ENCODE measurements around the gene TAF10.

GRCh38 chr11:6631361-6631890 lies 19.4 kb upstream of the TAF10 start:
- TF ChIP-seq ELF4 (IDR thresholded peaks at IDR 0.05): no peak
- TF ChIP-seq SUZ12 (IDR thresholded peaks at IDR 0.05): no peak
- no peak for TF ChIP-seq LEF1 (IDR thresholded peaks at IDR 0.05; ENCODE audit: borderline replicate concordance)
- TF ChIP-seq BHLHE40 (IDR thresholded peaks at IDR 0.05; ENCODE audit: borderline replicate concordance): no peak
- TF ChIP-seq SP1 (IDR thresholded peaks at IDR 0.05): no peak
- no peak for TF ChIP-seq FOXM1 (IDR thresholded peaks at IDR 0.05; ENCODE audit: borderline replicate concordance)
- TF ChIP-seq CTBP1 (IDR thresholded peaks at IDR 0.05; ENCODE audit: borderline replicate concordance): no peak

Measured in HEK293T (cell line).